Mucosa of gallbladder (tissue), 1 donor: ENCODE data around the gene ATF4. TPM values are rescaled to one million over a fixed set of nuclear protein-coding genes. Genes with fewer than 3 reads are reported as not detected.

Experiments
- DNase-seq: peaks from one replicate; pipeline ENCODE4 v3.0.0-alpha.2; 2020; ENCODE audit warnings: low spot score
- total RNA-seq: library from RNA; stranded (reverse); gene quantifications from one replicate; pipeline ENCODE4 v1.2.1, GENCODE V29; 2021
- donor health status: DM: no; HTN: no; CAD: no.

ATF4 gene
- total RNA-seq, 1 donor from 2014 or later = 248 TPM

DNA sequence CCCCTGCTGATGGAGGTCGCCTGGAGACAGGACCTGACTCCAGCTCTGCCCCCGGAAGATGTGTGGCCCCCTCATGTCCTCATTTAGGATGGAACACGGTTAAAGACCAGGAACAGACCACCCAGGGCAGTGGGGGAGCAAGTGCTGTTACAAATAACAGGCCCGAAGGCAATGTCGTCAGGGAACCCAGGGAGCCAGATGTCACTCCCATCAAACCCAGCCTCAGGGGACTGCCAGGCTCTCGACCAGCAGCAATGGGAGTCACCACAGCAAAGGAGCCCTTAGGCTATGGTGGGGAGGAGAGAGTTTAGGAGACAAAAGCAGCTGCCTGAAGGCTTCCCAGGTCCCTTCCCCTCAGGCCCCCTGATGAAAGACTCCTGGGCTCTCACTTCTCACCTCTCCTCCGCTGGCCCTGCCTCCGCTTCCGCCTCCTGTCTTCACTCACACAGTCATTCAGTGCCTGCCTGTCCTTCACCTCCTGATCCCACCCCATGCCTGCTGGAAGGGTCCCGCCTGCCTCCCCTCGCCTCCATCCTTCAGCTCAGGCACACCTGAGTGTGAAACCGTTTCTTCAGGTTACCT, 7.8 kb downstream of the ATF4 start:
- DNase-seq = no peak

GRCh38 chr22:39528681-39529486, 8.5 kb downstream of the ATF4 start:
- DNase-seq = peak; percentile 91

- DNase-seq = no peak
Measured at GRCh38 chr22:39529487-39529851, 9.1 kb downstream of the ATF4 start.

GRCh38 chr22:39530116-39530515, 9.8 kb downstream of the ATF4 start:
- DNase-seq = no peak

DNA sequence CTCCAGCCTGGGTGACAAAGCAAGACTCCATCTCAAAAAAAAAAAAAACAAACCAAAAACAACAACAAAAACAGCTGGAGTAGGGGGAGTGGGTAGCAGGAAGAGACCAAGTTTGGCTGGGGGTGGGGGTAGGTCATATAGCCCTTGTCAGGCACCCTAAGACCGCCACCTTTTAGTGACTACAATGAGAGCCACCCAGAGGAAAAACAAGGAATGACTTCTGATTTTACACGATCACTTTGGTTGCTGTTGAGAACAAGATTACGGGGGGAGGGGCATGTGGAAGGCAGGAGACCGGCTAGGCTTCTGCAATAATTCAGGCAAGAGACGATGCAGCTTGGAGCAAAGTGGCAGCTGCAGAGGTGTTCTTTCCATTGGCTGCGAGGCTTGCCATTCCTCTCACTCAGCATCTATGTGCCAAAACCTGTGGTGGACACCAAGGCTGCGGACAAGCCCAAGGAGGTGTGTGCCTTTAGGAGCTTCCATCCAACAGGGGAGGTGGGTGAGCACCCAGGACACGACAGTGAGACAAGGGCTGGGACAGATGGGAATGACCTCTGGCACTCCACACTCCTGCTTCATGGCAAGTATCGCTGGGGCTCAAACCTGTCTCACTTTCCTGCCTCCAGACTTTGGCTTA, 10.4 kb downstream of the ATF4 start:
- DNase-seq = no peak

GRCh38 chr22:39532215-39533073, 12.1 kb downstream of the ATF4 start, which contains the start of gene RPS19BP1:
Gene RPS19BP1 (minus strand): TSS chr22:39532748. CDS start chr22:39532738, 10 bp downstream.
- peak; percentile 100 for DNase-seq

- no peak for DNase-seq
Measured at GRCh38 chr22:39534092-39534506, 13.7 kb downstream of the ATF4 start.

- DNase-seq = peak; percentile 87
Measured at GRCh38 chr22:39534591-39535356, 14.4 kb downstream of the ATF4 start.

GRCh38 chr22:39535357-39535725, 15.0 kb downstream of the ATF4 start:
- no peak for DNase-seq

- no peak for DNase-seq
Measured at GRCh38 chr22:39535831-39536449, 15.6 kb downstream of the ATF4 start.

DNA sequence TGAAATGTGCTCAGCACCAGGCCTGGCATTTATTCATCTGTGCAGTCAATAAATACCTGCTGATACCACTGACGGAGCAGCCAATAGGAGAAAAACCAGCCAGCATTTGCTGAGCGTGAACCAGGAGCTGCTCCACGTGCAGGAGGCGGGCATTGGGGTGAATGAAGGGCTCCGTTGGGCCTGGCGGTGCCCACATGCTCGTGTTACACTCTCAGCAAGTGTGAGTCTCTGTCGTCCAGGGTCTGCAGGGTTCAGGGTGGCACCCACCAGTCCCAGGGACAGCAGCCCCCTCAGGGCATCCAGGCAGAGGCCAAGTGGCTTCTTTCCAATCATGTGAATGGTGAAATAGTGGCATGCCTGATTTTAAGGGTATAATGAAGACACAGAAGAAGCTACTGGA, 16.3 kb downstream of the ATF4 start:
- no peak for DNase-seq

DNA sequence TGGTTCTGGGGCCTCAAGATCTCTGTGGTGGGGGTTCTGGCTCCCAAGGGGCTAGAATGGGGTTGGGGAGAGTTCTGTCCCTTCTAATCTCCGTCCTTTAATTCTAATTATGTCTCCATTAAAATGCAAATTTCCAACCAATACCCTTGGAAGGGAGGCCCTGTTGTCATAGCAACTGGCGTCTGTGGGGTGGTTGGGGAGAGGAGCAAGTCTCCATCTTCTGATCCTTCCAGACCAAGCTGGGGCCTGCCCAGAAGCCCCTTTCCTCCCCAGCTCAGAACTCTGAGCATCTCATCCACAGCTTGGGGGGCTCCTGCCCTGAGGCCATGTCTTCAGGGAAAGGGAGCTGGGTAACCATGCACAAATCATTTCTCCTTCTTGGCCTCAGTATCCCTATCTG, 17.6 kb downstream of the ATF4 start:
- DNase-seq = no peak

GRCh38 chr22:39543095-39543494, 22.7 kb downstream of the ATF4 start:
- DNase-seq = no peak

GRCh38 chr22:39545386-39546365, 25.3 kb downstream of the ATF4 start:
- peak; percentile 58 for DNase-seq

DNA sequence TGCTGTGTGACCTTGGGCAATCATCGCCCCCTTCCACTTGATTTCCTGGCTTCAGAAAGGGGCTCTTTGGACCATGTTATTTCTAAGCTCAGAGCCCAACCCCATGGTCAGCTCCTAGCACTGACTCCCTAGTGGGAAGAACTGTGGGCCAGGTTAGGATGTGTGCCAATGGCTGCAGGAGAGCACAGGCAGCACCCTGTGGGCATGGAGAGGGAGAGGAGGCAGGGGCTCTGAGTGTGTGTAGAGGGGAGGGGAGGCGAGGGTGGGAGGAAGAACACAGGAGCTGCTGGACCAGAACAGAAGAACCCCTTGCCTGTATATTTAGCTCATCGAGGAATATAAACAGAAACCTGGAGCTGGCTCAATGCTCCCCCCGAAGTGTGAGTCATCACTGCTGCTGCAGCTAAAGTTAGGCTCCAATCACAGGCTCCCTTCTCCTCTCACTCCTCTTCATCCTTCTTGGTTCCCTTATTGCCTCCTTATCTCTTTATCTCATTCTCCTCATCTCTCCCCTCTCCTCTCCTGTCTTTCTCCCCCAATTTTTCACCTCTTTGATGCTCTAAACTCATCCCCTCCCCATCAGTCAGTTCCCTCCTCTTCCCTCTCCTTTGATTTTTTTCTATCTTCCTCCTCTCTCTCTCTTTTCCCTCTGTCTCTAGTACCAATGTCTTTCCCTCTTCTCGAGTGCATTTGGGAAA, 26.7 kb downstream of the ATF4 start:
- DNase-seq = no peak

- DNase-seq = no peak
Measured at GRCh38 chr22:39547587-39547947, 27.2 kb downstream of the ATF4 start.

DNA sequence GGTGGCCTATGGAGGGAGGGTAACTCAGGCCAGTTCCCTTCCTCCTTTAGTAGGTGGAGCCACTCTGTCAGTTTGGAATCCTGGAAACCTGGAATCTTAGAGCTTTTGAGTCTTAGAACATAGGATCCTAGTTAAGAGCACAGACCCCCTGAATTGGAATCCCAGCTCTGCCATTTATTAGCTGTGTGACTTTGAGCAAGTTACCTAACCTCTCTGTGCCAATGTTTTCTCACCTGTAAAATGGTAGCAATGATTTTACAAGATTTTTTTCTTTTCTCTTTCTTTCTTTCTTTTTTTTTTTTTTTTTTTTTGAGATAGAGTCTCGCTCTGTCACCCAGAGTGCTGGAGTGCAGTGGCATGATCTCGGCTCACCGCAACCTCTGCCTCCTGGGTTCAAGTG, 33.1 kb downstream of the ATF4 start:
- DNase-seq = no peak

- DNase-seq = no peak
Measured at GRCh38 chr22:39554151-39554550, 33.8 kb downstream of the ATF4 start.
